VCaP (cell line): ENCODE data around the gene EML4.

Experiments used
- H3K27ac ChIP-seq: fragments of 450-650 bp; 2 replicates; pipeline ENCODE4 v1.5.1; 2017
- TF ChIP-seq, protein P1 (sequence below): fragments of 450-650 bp; conservative IDR thresholded peaks from 2 replicates; pipeline ENCODE4 v1.5.1; 2017; ENCODE audit warnings: mild to moderate bottlenecking, moderate library complexity

Gene EML4

DNA sequence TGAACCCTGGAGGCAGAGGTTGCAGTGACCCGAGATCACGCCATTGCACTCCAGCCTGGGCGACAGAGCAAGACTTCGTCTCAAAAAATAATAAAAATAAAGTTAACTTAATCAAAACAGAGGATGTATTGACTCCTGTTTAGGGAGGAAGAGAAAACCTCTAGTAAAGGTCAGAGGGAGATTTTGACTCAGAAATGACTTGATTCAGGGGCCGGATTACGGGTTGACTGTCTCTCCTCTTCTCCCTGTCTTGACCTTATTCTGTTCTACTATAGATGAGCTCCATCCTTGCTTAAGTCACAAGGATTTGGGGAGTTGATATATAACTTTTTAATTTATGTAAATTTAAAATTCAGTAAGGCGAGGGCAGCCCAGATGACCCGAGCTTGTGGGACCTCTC, 120.9 kb downstream of the EML4 start:
- no peak overlapping the region for H3K27ac ChIP-seq
- TF ChIP-seq, protein P1, sequence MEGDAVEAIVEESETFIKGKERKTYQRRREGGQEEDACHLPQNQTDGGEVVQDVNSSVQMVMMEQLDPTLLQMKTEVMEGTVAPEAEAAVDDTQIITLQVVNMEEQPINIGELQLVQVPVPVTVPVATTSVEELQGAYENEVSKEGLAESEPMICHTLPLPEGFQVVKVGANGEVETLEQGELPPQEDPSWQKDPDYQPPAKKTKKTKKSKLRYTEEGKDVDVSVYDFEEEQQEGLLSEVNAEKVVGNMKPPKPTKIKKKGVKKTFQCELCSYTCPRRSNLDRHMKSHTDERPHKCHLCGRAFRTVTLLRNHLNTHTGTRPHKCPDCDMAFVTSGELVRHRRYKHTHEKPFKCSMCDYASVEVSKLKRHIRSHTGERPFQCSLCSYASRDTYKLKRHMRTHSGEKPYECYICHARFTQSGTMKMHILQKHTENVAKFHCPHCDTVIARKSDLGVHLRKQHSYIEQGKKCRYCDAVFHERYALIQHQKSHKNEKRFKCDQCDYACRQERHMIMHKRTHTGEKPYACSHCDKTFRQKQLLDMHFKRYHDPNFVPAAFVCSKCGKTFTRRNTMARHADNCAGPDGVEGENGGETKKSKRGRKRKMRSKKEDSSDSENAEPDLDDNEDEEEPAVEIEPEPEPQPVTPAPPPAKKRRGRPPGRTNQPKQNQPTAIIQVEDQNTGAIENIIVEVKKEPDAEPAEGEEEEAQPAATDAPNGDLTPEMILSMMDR = no peak

DNA sequence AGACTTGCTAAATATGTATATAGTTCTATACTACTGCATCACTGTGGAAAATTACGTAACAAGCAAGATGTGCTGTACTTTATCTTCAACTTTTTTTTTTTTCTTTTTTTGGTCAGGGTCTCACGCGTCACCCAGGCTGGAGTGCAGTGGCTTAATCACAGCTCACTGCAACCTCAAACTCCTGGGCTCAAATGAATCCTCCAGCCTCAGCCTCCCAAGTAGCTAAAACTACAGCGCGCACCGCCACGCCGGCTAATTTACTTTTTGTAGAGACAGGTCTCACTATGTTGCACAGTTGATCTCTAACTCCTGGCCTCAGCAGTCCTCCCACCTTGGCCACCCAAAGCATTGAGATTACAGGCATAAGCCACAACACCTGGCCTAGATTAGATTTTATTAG, 123.9 kb downstream of the EML4 start:
- no peak overlapping the region for H3K27ac ChIP-seq
- TF ChIP-seq, protein P1 = no peak

GRCh38 chr2:42296226-42296625, 127.1 kb downstream of the EML4 start:
- TF ChIP-seq, protein P1 = no peak
- H3K27ac ChIP-seq = no peak overlapping the region; the same call in 1 of the 2 replicates

DNA sequence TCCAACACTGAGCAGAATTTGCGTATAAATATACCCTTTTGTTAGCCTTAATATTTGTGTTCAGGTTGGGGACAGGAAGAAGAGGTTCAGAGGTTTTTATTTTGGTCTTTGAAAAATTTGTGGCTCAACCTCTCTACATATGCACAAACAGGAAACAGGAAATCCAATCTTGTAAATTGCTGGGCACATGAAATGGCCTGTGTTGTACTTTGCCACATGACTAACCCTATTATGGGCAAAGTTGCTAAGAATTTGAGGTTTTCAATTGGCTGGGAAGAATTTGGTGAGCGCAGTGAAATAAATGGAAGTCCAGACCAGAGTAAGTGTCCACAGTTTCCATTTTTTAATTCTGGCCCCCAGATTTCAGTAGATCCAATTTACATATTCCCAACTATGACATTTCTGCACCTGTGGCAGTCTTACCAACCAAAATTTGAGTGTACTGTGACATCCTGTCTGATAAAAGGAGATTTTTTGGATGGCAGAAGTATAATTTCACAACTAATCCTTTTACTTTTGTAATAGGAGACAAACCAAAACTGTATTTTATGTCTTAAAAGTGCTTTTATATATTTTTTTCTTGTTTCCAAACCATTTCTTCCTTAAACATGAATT, 128.3 kb downstream of the EML4 start:
- TF ChIP-seq, protein P1 = no peak
- H3K27ac ChIP-seq = peak overlapping the region; percentile 36

DNA sequence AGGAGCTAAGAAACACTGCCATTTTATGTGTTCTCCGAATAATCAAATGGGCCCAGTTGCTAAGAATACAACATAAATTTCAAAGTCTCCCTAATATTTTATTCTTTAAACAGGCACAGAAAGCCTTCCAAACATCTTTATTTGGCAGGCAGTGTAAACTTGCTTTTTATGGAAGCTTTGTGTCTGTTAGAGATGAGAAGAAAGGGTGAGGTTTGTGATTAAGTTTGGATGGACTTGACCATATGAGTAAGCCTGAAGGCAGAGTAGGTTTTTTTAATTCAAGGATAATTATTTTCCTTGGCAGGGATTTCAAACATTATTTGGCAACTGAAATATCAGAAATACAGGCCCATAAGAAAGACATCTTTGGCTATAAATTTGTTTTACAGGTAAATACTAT, 129.0 kb downstream of the EML4 start:
- TF ChIP-seq, protein P1 = no peak
- peak overlapping the region; percentile 36 for H3K27ac ChIP-seq

GRCh38 chr2:42298996-42299754, 130.0 kb downstream of the EML4 start:
- TF ChIP-seq, protein P1 = no peak
- no peak overlapping the region for H3K27ac ChIP-seq

DNA sequence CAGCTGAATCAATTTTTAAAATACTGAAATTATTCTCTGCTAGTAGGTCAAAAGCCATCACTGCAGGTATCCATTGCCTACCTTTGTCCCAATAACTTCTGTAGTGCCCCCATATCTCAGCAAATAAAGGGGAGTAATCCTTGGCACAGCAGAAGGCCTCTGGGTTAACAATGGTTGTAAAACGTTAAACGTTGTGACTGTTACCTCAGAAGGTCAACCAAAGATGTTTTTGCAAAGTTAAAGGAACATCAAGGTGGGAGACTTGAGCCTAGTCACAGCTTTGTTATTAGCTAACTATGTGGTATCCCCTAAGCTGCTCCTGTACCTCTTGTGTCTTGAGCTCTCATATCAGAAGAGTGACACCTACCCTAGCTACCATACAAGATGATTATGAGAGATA, 131.4 kb downstream of the EML4 start:
- no peak overlapping the region for H3K27ac ChIP-seq
- TF ChIP-seq, protein P1 = no peak
